NCI-H226 (cell line): ENCODE measurements around the gene TMPRSS5.
A peak's percentile ranks its signal among the peaks of the same experiment; 100 is the strongest.
"Not testable (repeated sequence)": the region's sequence is repeated elsewhere in the genome, so short reads cannot be mapped to it uniquely, and the experiment has no call there.

Experiments
- DNase-seq: peaks from one replicate; pipeline ENCODE4 v3.0.0-alpha.2; 2015

Gene TMPRSS5

GRCh38 chr11:113697111-113697510 is 9.0 kb downstream of the TMPRSS5 start:
- DNase-seq, result no peak

- DNase-seq, result no peak
Observed at GRCh38 chr11:113695207-113695606, 10.9 kb downstream of the TMPRSS5 start.

- DNase-seq, result no peak
Observed at GRCh38 chr11:113694390-113694789, 11.7 kb downstream of the TMPRSS5 start.

GRCh38 chr11:113693030-113693429 is 13.1 kb downstream of the TMPRSS5 start:
- no peak for DNase-seq

- DNase-seq, result peak; percentile 89
Observed at GRCh38 chr11:113690619-113691569, 15.2 kb downstream of the TMPRSS5 start.

GRCh38 chr11:113689768-113690618 is 16.1 kb downstream of the TMPRSS5 start:
- peak; percentile 34 for DNase-seq

- no peak for DNase-seq
Observed at GRCh38 chr11:113685654-113686359, 20.3 kb downstream of the TMPRSS5 start.

GRCh38 chr11:113684496-113684895 is 21.6 kb downstream of the TMPRSS5 start:
- DNase-seq, result no peak

GRCh38 chr11:113683481-113684046 is 22.5 kb downstream of the TMPRSS5 start:
- no peak for DNase-seq

GRCh38 chr11:113681711-113682413 is 24.2 kb downstream of the TMPRSS5 start:
- no peak for DNase-seq

GRCh38 chr11:113681282-113681681 is 24.8 kb downstream of the TMPRSS5 start:
- no peak for DNase-seq

GRCh38 chr11:113677685-113678084 is 28.4 kb downstream of the TMPRSS5 start:
- DNase-seq, result no peak

GRCh38 chr11:113675565-113675964 is 30.5 kb downstream of the TMPRSS5 start:
- DNase-seq, result no peak

- peak; percentile 66 for DNase-seq
Observed at GRCh38 chr11:113675003-113675561, 31.0 kb downstream of the TMPRSS5 start.

GRCh38 chr11:113674397-113674685 is 31.8 kb downstream of the TMPRSS5 start:
- DNase-seq, result no peak

- no peak for DNase-seq
Observed at GRCh38 chr11:113673550-113674396, 32.3 kb downstream of the TMPRSS5 start.

- DNase-seq, result not testable (repeated sequence)
Observed at GRCh38 chr11:113671914-113672313, 34.2 kb downstream of the TMPRSS5 start.

- DNase-seq, result no peak
Observed at GRCh38 chr11:113670831-113671215, 35.3 kb downstream of the TMPRSS5 start.

GRCh38 chr11:113670149-113670830 is 35.8 kb downstream of the TMPRSS5 start:
- DNase-seq, result no peak

GRCh38 chr11:113668255-113668654 is 37.9 kb downstream of the TMPRSS5 start:
- DNase-seq, result no peak
